ENCODE data around the gene TK2. TPM values are rescaled to one million over a fixed set of nuclear protein-coding genes. Genes with fewer than 3 reads are reported as not detected.
"Not testable (repeated sequence)": the region's sequence is repeated elsewhere in the genome, so short reads cannot be mapped to it uniquely, and the experiment has no call there.

The TK2 gene
- total RNA-seq, 3 donors from 2014 or later, result 33.1 to 98.4 (median 40.4) TPM

- intact Hi-C loops (cut with DNase I; ENCODE audit: low total_unique reads), result no loop called here
- H3K27me3 ChIP-seq, result no peaks in the 10 kb centered on the region
- DNase-seq (ENCODE audit: low spot score in 2 of 2), result no peak
- H3K4me3 ChIP-seq, result no peak overlapping the region
- H3K4me1 ChIP-seq, result no peaks in the 10 kb centered on the region
- TF ChIP-seq CTCF (IDR thresholded peaks at IDR 0.05) (no peak), POLR2AphosphoS5 (IDR thresholded peaks at IDR 0.05) (no peak), POLR2A (IDR thresholded peaks at IDR 0.05) (no peak)
- H3K27ac ChIP-seq, result no peak overlapping the region
- no peaks in the 10 kb centered on the region for H3K9me3 ChIP-seq
- no peaks in the 10 kb centered on the region for H3K36me3 ChIP-seq
These were observed 22.4 kb upstream of the TK2 start for GRCh38 chr16:66572356-66572755.

GRCh38 chr16:66569827-66570405, 20.0 kb upstream of the TK2 start:
- no peaks in the 10 kb centered on the region for H3K9me3 ChIP-seq
- no peak for DNase-seq (ENCODE audit: low spot score in 2 of 2)
- no peak for TF ChIP-seq CTCF (IDR thresholded peaks at IDR 0.05)
- TF ChIP-seq POLR2AphosphoS5 (IDR thresholded peaks at IDR 0.05), result no peak
- TF ChIP-seq POLR2A (IDR thresholded peaks at IDR 0.05), result no peak
- H3K36me3 ChIP-seq, result no peaks in the 10 kb centered on the region
- H3K4me3 ChIP-seq, result no peak overlapping the region
- H3K4me1 ChIP-seq, result no peaks in the 10 kb centered on the region
- intact Hi-C loops (cut with DNase I; ENCODE audit: low total_unique reads), result no loop called here
- no peak overlapping the region for H3K27ac ChIP-seq
- H3K27me3 ChIP-seq, result no peaks in the 10 kb centered on the region

GRCh38 chr16:66569131-66569530, 19.2 kb upstream of the TK2 start:
- TF ChIP-seq POLR2AphosphoS5 (IDR thresholded peaks at IDR 0.05) (no peak), CTCF (IDR thresholded peaks at IDR 0.05) (no peak), POLR2A (IDR thresholded peaks at IDR 0.05) (no peak)
- intact Hi-C loops (cut with DNase I; ENCODE audit: low total_unique reads), result no loop called here
- Histone ChIP-seq H3K4me1 (no peaks in the 10 kb centered on the region), H3K36me3 (no peaks in the 10 kb centered on the region), H3K9me3 (no peaks in the 10 kb centered on the region), H3K4me3 (no peak overlapping the region), H3K27ac (no peak overlapping the region), H3K27me3 (no peaks in the 10 kb centered on the region)
- no peak for DNase-seq (ENCODE audit: low spot score in 2 of 2)

GRCh38 chr16:66568355-66568754, 18.4 kb upstream of the TK2 start:
- Histone ChIP-seq H3K27ac (no peak overlapping the region), H3K36me3 (no peaks in the 10 kb centered on the region), H3K9me3 (no peaks in the 10 kb centered on the region), H3K4me3 (no peak overlapping the region), H3K4me1 (no peaks in the 10 kb centered on the region), H3K27me3 (no peaks in the 10 kb centered on the region)
- intact Hi-C loops (cut with DNase I; ENCODE audit: low total_unique reads), result no loop called here
- TF ChIP-seq POLR2AphosphoS5 (IDR thresholded peaks at IDR 0.05), result no peak
- TF ChIP-seq POLR2A (IDR thresholded peaks at IDR 0.05), result no peak
- TF ChIP-seq CTCF (IDR thresholded peaks at IDR 0.05), result no peak
- DNase-seq (ENCODE audit: low spot score in 2 of 2), result no peak

GRCh38 chr16:66567270-66567669, 17.3 kb upstream of the TK2 start:
- H3K4me1 ChIP-seq; H3K27me3 ChIP-seq; intact Hi-C loops (cut with DNase I; ENCODE audit: low total_unique reads); H3K9me3 ChIP-seq; H3K4me3 ChIP-seq; H3K36me3 ChIP-seq; H3K27ac ChIP-seq; DNase-seq (ENCODE audit: low spot score in 2 of 2): not testable (repeated sequence)

All from breast epithelium (tissue), 4 donors.